GM18505 (cell line): ENCODE data around the gene PPM1L.
A peak's percentile ranks its signal among the peaks of the same experiment; 100 is the strongest.

Experiments
- ATAC-seq: cut with Tn5 transposase; IDR thresholded peaks from one replicate; pipeline ENCODE4 v1.9.1; 2021; ENCODE audit not compliant: unreplicated experiment
- POLR2A ChIP-seq: IDR thresholded peaks from 4 replicates; pipeline ENCODE4 v1.6.1; 2011; ENCODE audit warnings: borderline replicate concordance; ENCODE audit not compliant: insufficient read depth, insufficient read length; ENCODE audit errors: extremely low read depth

Gene PPM1L

GRCh38 chr3:161070980-161071663 is 315.1 kb downstream of the PPM1L start:
- no peak for ATAC-seq
- TF ChIP-seq POLR2A: no peak

- TF ChIP-seq POLR2A: no peak
- ATAC-seq: no peak
These were observed 316.2 kb downstream of the PPM1L start for GRCh38 chr3:161072211-161072621.

- TF ChIP-seq POLR2A: no peak
- no peak for ATAC-seq
These were observed 316.7 kb downstream of the PPM1L start for GRCh38 chr3:161072751-161073150.

- no peak for ATAC-seq
- no peak for TF ChIP-seq POLR2A
These were observed 317.1 kb downstream of the PPM1L start for GRCh38 chr3:161073181-161073580.

- ATAC-seq: peak; percentile 93
- TF ChIP-seq POLR2A: no peak
These were observed 325.6 kb downstream of the PPM1L start for GRCh38 chr3:161081633-161082032.

GRCh38 chr3:161082063-161082462 is 326.0 kb downstream of the PPM1L start:
- TF ChIP-seq POLR2A: no peak
- peak; percentile 27 for ATAC-seq

- no peak for TF ChIP-seq POLR2A
- no peak for ATAC-seq
These were observed 327.1 kb downstream of the PPM1L start for GRCh38 chr3:161083131-161083530.

GRCh38 chr3:161084277-161084676 is 328.2 kb downstream of the PPM1L start:
- no peak for ATAC-seq

GRCh38 chr3:161093895-161094294 is 337.9 kb downstream of the PPM1L start:
- no peak for TF ChIP-seq POLR2A
- no peak for ATAC-seq

More at GRCh38 chr3:161084277-161084676, 328.2 kb downstream of the PPM1L start:
- TF ChIP-seq POLR2A: no peak

- no peak for TF ChIP-seq POLR2A
- no peak for ATAC-seq
These were observed 340.8 kb downstream of the PPM1L start for GRCh38 chr3:161096771-161097367.

GRCh38 chr3:161100994-161101393 is 345.0 kb downstream of the PPM1L start:
- ATAC-seq: no peak
- no peak for TF ChIP-seq POLR2A

- no peak for TF ChIP-seq POLR2A
- no peak for ATAC-seq
These were observed 345.6 kb downstream of the PPM1L start for GRCh38 chr3:161101609-161102008.

- no peak for ATAC-seq
- no peak for TF ChIP-seq POLR2A
These were observed 347.9 kb downstream of the PPM1L start for GRCh38 chr3:161103776-161104385.
